Activated CD8-positive, alpha-beta T cell treated with anti-CD3 and anti-CD28 coated beads for 36 hours (primary cell): ENCODE data around the gene PLXNA1. TPM values are rescaled to one million over a fixed set of nuclear protein-coding genes. Genes with fewer than 3 reads are reported as not detected.

ENCODE experiments used
- ATAC-seq: fragments of 200-7000 bp; cut with Tn5 transposase; one replicate; pipeline ENCODE4 v1.10.0; 2021; ENCODE audit warnings: mild to moderate bottlenecking, moderate library complexity
- CTCF ChIA-PET: fragments of 350-600 bp; sonication (Branson Sonifier 250); formaldehyde crosslinking; loops from one replicate; lab custom pipeline; 2021; ENCODE audit warnings: antibody characterized with exemption; lab: Charles Lee
- POLR2A ChIA-PET: fragments of 350-600 bp; sonication (Branson Sonifier 250); formaldehyde crosslinking; loops from one replicate; lab custom pipeline; 2021; ENCODE audit warnings: antibody characterized with exemption; lab: Charles Lee
- DNase-seq: peaks from one replicate; pipeline ENCODE4 v3.0.0-alpha.2; 2020
- H3K27ac Mint-ChIP-seq: one replicate; pipeline ENCODE4 v1.8.0; 2021; ENCODE audit warnings: mild to moderate bottlenecking, mixed read lengths
- H3K27me3 Mint-ChIP-seq: one replicate; pipeline ENCODE4 v1.8.0; 2021; ENCODE audit warnings: mixed read lengths
- H3K36me3 Mint-ChIP-seq: one replicate; pipeline ENCODE4 v1.8.0; 2021; ENCODE audit warnings: low read depth, mixed read lengths
- H3K4me1 Mint-ChIP-seq: one replicate; pipeline ENCODE4 v1.8.0; 2021; ENCODE audit warnings: low read depth, mixed read lengths
- H3K4me3 Mint-ChIP-seq: one replicate; pipeline ENCODE4 v1.8.0; 2021; ENCODE audit warnings: mild to moderate bottlenecking, moderate library complexity, mixed read lengths
- H3K9me3 Mint-ChIP-seq: one replicate; pipeline ENCODE4 v1.8.0; 2021; ENCODE audit warnings: mixed read lengths
- intact Hi-C: fragments of 100-400 bp; cut with micrococcal nuclease; formaldehyde crosslinking; loops from one replicate; pipeline ENCODE4 v1.10.0; 2022
- total RNA-seq, 2 experiments: library from RNA; stranded (reverse); gene quantifications; one replicate each; pipeline ENCODE4 v1.2.3, GENCODE V29; 2021
- TF ChIP-seq, protein P1 (sequence below): fragments of 200-600 bp; IDR thresholded peaks from one replicate; pipeline ENCODE4 v1.8.0; 2022; ENCODE audit warnings: antibody characterized with exemption, mild to moderate bottlenecking

PLXNA1 gene
- total RNA-seq, 2 experiments from 2014 or later = 5.1 to 6.6 TPM

DNA sequence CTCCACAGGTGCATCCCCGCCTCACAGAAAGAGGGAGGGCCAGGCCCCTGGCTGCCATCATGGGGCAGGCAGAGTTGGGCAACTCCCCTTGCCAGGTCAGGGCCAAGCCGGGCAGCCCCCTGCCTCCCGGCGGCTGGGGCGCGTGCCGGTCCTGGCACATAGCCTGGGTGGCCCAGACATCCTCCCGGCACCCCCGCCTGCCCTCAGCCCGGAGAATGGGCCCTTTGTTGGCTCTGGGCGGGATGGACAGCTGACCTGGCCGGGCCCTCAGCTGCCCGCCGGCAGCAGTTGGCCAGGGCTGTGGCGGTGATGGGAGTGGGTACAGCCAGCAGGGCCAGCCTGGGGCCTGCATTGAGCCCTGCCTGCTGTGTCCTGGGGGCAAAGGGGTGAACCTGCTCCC is 16.5 kb downstream of the PLXNA1 start:
- POLR2A ChIA-PET = no interaction called here

DNA sequence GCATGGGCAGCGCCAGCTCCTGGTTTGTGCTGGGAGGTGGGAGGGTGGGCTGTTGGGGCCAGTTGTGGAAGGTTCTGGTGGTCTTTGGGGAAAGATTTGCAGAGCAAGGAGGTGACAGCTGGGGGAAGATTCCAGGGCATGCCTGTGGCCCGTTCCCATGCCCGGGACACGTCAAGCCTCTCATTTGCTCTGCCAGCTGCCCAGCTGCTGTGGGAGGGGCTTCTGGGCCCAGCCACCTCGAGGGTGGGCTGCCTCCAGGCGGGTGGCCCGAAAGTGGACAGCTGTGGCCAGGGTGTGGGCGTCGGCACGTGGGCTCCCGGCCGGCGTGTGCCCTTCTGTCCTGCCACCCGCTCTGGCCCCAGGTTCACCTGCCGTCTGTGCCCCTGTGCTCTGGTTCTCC is 17.2 kb downstream of the PLXNA1 start:
- intact Hi-C loops = no loop called here
- no peak for ATAC-seq
- no peak overlapping the region for H3K4me3 Mint-ChIP-seq
- H3K27ac Mint-ChIP-seq = no peak overlapping the region
- H3K36me3 Mint-ChIP-seq = no peaks in the 10 kb centered on the region
- no peaks in the 10 kb centered on the region for H3K27me3 Mint-ChIP-seq
- ChIA-PET CTCF (no interaction called here), POLR2A (no interaction called here)
- H3K9me3 Mint-ChIP-seq = no peaks in the 10 kb centered on the region
- H3K4me1 Mint-ChIP-seq = no peaks in the 10 kb centered on the region
- TF ChIP-seq, protein P1, sequence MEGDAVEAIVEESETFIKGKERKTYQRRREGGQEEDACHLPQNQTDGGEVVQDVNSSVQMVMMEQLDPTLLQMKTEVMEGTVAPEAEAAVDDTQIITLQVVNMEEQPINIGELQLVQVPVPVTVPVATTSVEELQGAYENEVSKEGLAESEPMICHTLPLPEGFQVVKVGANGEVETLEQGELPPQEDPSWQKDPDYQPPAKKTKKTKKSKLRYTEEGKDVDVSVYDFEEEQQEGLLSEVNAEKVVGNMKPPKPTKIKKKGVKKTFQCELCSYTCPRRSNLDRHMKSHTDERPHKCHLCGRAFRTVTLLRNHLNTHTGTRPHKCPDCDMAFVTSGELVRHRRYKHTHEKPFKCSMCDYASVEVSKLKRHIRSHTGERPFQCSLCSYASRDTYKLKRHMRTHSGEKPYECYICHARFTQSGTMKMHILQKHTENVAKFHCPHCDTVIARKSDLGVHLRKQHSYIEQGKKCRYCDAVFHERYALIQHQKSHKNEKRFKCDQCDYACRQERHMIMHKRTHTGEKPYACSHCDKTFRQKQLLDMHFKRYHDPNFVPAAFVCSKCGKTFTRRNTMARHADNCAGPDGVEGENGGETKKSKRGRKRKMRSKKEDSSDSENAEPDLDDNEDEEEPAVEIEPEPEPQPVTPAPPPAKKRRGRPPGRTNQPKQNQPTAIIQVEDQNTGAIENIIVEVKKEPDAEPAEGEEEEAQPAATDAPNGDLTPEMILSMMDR = no peak
- no peak for DNase-seq

More for the DNA sequence above, 16.5 kb downstream of the PLXNA1 start:
- H3K27ac Mint-ChIP-seq = no peak overlapping the region
- no peak for DNase-seq
- TF ChIP-seq, protein P1 = no peak
- no peak overlapping the region for H3K4me3 Mint-ChIP-seq
- CTCF ChIA-PET = no interaction called here
- no peaks in the 10 kb centered on the region for H3K4me1 Mint-ChIP-seq
- no peaks in the 10 kb centered on the region for H3K27me3 Mint-ChIP-seq
- no peaks in the 10 kb centered on the region for H3K9me3 Mint-ChIP-seq
- H3K36me3 Mint-ChIP-seq = no peaks in the 10 kb centered on the region
- ATAC-seq = no peak
- intact Hi-C loops = no loop called here

DNA sequence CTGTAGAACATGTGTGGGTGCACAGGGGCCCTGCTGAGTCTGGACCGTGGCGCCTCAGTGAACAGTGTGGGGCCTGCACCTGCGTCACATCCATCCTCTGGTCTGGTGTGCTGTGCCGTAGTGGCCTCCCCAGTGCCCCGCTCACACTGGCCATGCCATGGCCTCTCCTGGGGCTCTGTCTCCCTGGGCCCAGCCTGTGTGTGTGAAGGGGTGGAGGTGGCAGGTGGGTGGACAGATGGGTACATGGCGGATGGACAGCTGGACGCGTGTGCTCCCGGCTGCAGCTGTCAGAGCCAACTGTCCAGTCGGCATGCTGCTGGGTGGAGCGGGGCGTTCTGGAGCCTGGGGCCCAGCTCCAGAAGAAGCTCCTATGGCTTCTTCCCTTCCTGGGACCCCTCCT is 17.8 kb downstream of the PLXNA1 start:
- ChIA-PET POLR2A (no interaction called here), CTCF (no interaction called here)
- Mint-ChIP-seq H3K36me3 (no peaks in the 10 kb centered on the region), H3K27me3 (no peaks in the 10 kb centered on the region), H3K4me1 (no peaks in the 10 kb centered on the region), H3K4me3 (no peak overlapping the region), H3K27ac (no peak overlapping the region), H3K9me3 (no peaks in the 10 kb centered on the region)
- intact Hi-C loops = no loop called here
- ATAC-seq = no peak
- DNase-seq = no peak
- TF ChIP-seq, protein P1 = no peak

DNA sequence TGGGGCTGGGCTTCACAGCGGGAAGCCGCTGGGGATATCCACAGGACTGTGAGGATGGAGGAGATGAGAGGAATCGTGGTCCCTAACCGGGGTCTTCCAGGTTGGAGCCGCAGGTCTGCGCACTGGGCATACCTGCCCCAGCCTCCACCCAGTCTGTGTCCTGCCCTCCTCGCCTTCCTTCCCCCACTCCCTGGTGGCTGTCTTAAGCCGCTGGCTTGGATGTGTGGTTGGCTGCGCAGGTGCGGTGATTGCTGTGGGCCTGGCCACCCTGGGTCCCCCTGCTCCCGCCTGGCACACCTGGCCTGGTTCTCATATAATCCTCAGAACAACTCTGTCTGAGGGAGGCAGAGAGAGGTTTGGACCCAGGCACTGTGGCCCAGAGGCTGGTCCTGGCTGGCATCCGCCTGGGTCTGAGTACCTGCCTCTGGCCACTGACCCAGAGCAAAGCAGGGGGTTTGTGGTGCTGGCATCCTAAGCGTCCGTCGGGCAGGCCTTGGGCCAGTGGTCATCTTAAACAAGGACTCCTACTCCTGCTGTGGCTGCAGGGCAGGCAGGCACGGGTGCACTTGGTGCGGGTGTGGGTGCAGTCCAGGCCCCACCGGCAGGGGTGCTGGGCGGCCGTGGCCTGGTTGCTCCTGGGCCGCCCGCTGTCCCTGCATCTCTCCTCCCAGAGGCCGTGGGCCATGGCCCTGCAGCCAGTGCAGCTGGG is 18.7 kb downstream of the PLXNA1 start:
- TF ChIP-seq, protein P1 = no peak
- no peaks in the 10 kb centered on the region for H3K4me1 Mint-ChIP-seq
- no peak for ATAC-seq
- no peak overlapping the region for H3K4me3 Mint-ChIP-seq
- intact Hi-C loops = no loop called here
- H3K27me3 Mint-ChIP-seq = no peaks in the 10 kb centered on the region
- H3K27ac Mint-ChIP-seq = no peak overlapping the region
- POLR2A ChIA-PET = interaction anchor here (0.6 kb wide), 1 partner anchor 782 kb away, joined by 3 read pairs; no protein-coding TSS in a partner anchor
- no peaks in the 10 kb centered on the region for H3K36me3 Mint-ChIP-seq
- CTCF ChIA-PET = no interaction called here
- no peaks in the 10 kb centered on the region for H3K9me3 Mint-ChIP-seq
- DNase-seq = no peak
